WERI-Rb-1 (cell line): ENCODE results near the gene SLC12A5.

Source experiments
- DNase-seq: peaks from one replicate; pipeline ENCODE4 v3.0.0-alpha.2; 2020
- H3K27ac ChIP-seq: fragments of 250-450 bp; sonication (Bioruptor Pico); 2 replicates; pipeline ENCODE4 v1.5.1; 2020; ENCODE audit warnings: mild to moderate bottlenecking, moderate library complexity
- H3K27me3 ChIP-seq: fragments of 250-450 bp; sonication (Bioruptor Pico); 2 replicates; pipeline ENCODE4 v1.5.1; 2021; ENCODE audit warnings: mild to moderate bottlenecking, low read depth, moderate library complexity; ENCODE audit not compliant: insufficient read depth, severe bottlenecking
- H3K36me3 ChIP-seq: fragments of 250-450 bp; sonication (Bioruptor Pico); 2 replicates; pipeline ENCODE4 v1.5.1; 2020; ENCODE audit warnings: mild to moderate bottlenecking, moderate library complexity
- H3K4me3 ChIP-seq: 2 replicates; pipeline ENCODE4 v1.5.1; 2011; ENCODE audit warnings: low read depth, mild to moderate bottlenecking, control low read depth, low read length
- H3K9me3 ChIP-seq: fragments of 250-450 bp; sonication (Bioruptor Pico); 2 replicates; pipeline ENCODE4 v1.5.1; 2021; ENCODE audit warnings: mild to moderate bottlenecking, moderate library complexity; ENCODE audit not compliant: severe bottlenecking
- CTCF ChIP-seq: IDR thresholded peaks from 2 replicates; pipeline ENCODE4 v1.5.1; 2011; ENCODE audit warnings: low read depth, mild to moderate bottlenecking, control low read depth, inconsistent platforms, low read length

Gene SLC12A5

DNA sequence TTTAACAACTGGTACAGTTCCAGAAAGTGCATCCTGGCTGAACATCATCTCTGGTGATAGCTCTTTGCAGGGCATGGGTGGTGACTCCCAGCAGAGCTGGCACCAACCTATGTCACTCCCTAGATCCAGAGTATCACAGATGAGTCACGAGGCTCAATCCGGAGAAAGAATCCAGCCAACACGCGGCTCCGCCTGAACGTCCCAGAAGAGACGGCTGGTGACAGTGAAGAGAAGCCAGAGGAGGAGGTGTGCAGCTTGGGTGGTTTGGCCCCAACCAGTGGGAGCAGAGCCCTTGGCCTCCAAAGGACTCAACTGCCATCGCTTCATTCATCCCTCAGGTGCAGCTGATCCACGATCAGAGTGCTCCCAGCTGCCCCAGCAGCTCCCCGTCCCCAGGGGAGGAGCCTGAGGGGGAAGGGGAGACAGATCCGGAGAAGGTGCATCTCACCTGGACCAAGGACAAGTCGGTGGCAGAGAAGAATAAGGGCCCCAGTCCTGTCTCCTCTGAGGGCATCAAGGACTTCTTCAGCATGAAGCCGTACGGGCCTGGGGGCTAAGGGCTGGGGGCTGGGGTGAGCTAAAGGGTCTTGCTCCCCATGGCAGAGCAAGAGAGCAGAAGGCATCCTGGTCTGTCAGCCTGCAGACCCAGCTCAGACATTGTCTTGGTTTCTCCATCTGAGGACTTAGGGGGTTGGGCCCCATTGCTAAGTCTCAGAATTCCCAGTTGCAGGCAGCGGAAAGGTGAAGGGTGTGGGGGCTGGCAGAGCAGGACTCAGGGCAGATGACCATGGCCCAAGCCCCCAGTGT, 27.2 kb downstream of the SLC12A5 start:
- Histone ChIP-seq H3K9me3 (no peaks in the 10 kb centered on the region), H3K27me3 (no peaks in the 10 kb centered on the region), H3K4me3 (no peak overlapping the region), H3K36me3 (peaks cover 22% of the 10 kb centered on the region), H3K27ac (no peak overlapping the region)
- DNase-seq, result no peak
- no peak for TF ChIP-seq CTCF

DNA sequence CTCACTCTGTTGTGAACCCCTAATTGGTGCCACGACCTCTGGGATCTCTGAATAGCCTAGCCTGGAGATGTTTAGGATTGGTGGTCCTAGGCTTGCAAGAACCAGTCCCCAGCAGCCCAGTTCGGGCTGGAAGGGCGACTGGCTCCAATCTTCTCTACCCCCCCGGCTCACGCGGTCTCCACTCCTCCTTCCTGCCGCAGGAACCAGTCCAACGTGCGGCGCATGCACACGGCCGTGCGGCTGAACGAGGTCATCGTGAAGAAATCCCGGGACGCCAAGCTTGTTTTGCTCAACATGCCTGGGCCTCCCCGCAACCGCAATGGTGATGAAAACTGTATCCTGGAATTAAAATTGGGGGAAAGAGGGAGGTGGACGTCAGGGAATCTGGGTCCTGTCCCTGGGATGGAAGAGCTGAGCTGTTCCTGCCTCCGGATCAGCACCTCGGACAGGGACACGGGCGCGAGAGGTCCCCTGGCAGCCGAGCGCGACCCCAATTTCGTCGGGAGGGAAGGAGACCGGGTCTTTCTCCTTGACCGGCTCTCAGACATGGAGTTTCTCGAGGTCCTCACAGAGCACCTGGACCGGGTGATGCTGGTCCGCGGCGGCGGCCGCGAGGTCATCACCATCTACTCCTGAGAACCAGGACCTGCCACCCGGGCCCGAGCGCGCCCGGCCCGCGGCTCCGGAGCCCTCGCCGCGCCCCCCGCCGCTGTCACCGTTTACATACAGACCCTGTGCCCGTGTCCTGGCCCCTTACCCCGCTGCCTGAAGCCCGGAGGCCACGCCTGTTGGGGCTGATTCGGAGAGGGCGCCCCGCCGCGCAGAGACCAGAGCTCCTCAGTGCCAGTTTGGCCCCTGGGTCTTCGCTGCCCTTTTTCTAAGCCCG, 28.2 kb downstream of the SLC12A5 start:
- TF ChIP-seq CTCF, result no peak
- Histone ChIP-seq H3K9me3 (no peaks in the 10 kb centered on the region), H3K27ac (no peak overlapping the region), H3K36me3 (peaks cover 32% of the 10 kb centered on the region), H3K4me3 (no peak overlapping the region), H3K27me3 (no peaks in the 10 kb centered on the region)
- DNase-seq, result no peak

GRCh38 chr20:46057856-46058598, 29.0 kb downstream of the SLC12A5 start:
- no peaks in the 10 kb centered on the region for H3K9me3 ChIP-seq
- peaks cover 40% of the 10 kb centered on the region for H3K36me3 ChIP-seq
- DNase-seq, result no peak
- TF ChIP-seq CTCF, result no peak
- no peaks in the 10 kb centered on the region for H3K27me3 ChIP-seq
- H3K27ac ChIP-seq, result no peak overlapping the region
- no peak overlapping the region for H3K4me3 ChIP-seq

GRCh38 chr20:46058599-46059281, 29.7 kb downstream of the SLC12A5 start:
- H3K36me3 ChIP-seq, result peaks cover 47% of the 10 kb centered on the region
- no peak overlapping the region for H3K4me3 ChIP-seq
- DNase-seq, result no peak
- H3K27ac ChIP-seq, result no peak overlapping the region
- TF ChIP-seq CTCF, result no peak
- H3K9me3 ChIP-seq, result no peaks in the 10 kb centered on the region
- H3K27me3 ChIP-seq, result no peaks in the 10 kb centered on the region

DNA sequence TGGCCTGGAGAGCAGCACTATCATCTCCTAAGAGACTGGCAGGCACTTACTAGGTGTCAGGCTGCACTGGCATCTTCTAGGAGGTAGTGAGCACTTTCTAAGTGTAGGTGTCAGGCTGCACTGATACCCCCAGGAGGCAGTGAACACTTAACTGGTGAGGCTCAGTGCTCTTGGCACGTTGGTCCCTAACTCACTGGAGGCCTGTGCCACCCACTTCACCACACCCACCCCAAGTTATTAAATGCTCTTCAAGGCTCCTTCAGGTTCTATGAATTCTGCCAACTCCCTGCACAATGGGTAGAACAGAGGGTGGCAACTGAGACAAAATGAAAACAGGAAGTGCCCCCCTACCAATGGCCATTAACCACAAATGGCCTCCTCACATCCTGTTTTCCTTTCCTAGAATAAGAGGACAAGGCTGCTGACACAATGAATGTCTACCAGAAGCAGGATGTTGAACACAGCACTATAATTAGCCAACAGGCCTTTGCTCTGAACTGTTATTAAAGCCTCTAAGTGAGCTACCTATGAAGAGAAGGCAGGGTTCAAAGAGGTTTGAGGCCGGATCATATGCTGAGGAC, 31.4 kb downstream of the SLC12A5 start:
- no peak for TF ChIP-seq CTCF
- H3K27ac ChIP-seq, result no peak overlapping the region
- H3K27me3 ChIP-seq, result no peaks in the 10 kb centered on the region
- H3K36me3 ChIP-seq, result peaks cover 64% of the 10 kb centered on the region
- no peaks in the 10 kb centered on the region for H3K9me3 ChIP-seq
- no peak for DNase-seq
- no peak overlapping the region for H3K4me3 ChIP-seq
